ENCODE results near the gene CMSS1.
"Not testable (repeated sequence)": the region's sequence is repeated elsewhere in the genome, so short reads cannot be mapped to it uniquely, and the experiment has no call there.

The CMSS1 gene

DNA sequence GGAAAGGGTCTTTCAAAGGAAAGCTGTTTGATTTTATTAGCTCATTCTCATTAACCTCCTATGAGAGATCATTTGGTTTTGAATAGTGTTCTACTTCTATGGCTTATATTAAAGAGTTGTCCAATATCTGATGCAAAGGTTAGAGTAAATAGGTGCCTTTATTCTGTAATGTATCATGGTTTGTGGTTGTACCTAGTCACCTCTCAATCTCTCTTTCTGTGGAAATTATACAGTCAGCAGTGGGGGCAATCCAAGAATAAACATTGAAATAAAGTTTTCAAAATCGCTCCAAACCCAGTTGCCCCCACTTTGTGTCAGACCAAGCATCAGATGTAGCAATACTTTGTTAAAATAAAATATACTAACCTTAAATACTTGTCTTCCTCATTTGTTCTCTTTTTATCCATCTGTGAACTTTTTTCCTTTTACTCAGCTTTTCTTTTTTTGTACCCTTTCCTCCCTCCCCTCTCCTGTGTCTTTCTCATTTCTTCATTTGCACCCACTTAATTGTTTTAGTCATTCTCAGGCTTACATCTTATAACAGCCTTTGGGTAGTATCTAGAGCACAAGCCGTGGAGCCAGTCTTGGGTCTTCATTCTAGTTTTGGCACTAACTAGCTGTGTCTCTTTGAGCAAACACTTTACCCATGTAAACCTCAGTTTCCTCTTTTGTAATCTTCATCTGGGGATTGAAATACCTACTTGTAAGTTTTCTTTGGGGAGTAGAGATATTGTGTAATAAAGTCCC, 16.7 kb downstream of the CMSS1 start:
- H3K4me1 Mint-ChIP-seq = no peaks in the 10 kb centered on the region
- no peak for DNase-seq (ENCODE audit: low spot score in 2 of 2)
- H3K36me3 Mint-ChIP-seq = no peaks in the 10 kb centered on the region
- ATAC-seq (ENCODE audit: low read depth) = no peak
- H3K4me3 Mint-ChIP-seq = no peak overlapping the region
- no peaks in the 10 kb centered on the region for H3K27me3 Mint-ChIP-seq
- H3K27ac Mint-ChIP-seq = no peak overlapping the region
- H3K9me3 Mint-ChIP-seq = no peaks in the 10 kb centered on the region

DNA sequence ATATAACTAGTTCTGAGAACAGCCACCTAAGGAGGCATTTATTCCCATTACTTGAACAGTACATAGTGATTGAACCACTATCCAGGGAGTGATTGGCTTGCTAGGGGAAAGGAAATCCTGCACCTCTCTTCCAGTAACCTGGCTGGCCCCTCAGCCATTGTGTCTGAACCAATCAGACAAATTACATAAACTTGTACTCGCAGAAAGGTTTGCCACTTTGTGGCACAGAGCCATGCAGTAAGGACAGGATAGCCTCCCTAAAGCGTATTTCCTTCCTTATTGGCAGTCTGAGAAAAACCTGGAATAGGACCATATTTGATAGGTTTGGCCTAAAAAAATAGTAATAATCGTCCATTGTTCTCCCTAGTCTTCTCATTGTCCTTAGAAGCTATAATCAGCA, 19.0 kb downstream of the CMSS1 start:
- no peaks in the 10 kb centered on the region for H3K36me3 Mint-ChIP-seq

DNA sequence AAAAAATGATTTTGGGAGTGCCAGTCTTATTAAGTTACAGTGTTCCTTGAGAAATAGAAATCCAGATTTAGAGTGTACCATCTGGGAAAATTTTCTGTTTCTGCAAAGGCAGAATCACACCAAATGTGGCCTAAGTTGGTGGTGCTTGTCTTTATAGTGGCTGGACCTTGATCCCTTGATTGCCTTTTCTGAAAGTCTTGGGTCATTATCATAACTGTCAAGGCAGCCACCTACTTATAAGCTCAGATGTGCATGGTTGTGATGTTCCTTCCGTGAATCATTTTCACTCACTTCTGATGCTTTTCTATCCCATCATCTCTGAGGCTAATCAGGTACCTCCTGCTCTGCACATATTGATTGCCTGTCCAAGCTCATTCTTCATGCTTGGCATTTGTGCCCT, 20.1 kb downstream of the CMSS1 start:
- Mint-ChIP-seq H3K4me3 (no peak overlapping the region), H3K4me1 (no peaks in the 10 kb centered on the region), H3K36me3 (no peaks in the 10 kb centered on the region), H3K9me3 (no peaks in the 10 kb centered on the region), H3K27ac (no peak overlapping the region), H3K27me3 (no peaks in the 10 kb centered on the region)
- ATAC-seq (ENCODE audit: low read depth) = no peak
- DNase-seq (ENCODE audit: low spot score in 2 of 2) = no peak

More for the DNA sequence above, 19.0 kb downstream of the CMSS1 start:
- H3K4me3 Mint-ChIP-seq = no peak overlapping the region
- no peaks in the 10 kb centered on the region for H3K27me3 Mint-ChIP-seq
- no peaks in the 10 kb centered on the region for H3K9me3 Mint-ChIP-seq
- H3K4me1 Mint-ChIP-seq = no peaks in the 10 kb centered on the region
- DNase-seq (ENCODE audit: low spot score in 2 of 2) = no peak
- H3K27ac Mint-ChIP-seq = no peak overlapping the region
- ATAC-seq (ENCODE audit: low read depth) = no peak

DNA sequence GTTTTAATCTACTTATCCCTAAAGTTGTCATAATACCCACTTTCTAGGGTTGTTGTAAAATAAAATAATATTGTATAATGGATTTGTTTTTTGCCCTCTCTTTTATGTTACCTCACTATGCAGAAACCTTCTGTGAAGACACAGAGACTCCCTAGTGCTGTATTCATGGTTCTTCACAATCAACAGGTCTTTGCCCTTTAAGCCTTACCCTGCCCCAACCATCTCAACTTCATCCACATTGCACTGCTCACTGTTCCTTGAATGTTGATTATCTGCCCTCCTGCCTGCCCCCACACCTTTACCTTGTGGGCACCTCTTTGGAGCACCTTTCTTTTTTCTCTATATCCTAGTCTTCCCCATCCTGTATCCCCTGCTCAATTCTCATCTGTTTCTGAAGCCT, 21.1 kb downstream of the CMSS1 start:
- Mint-ChIP-seq H3K9me3 (no peaks in the 10 kb centered on the region), H3K4me1 (no peaks in the 10 kb centered on the region), H3K27me3 (no peaks in the 10 kb centered on the region), H3K27ac (no peak overlapping the region), H3K36me3 (no peaks in the 10 kb centered on the region), H3K4me3 (no peak overlapping the region)
- ATAC-seq (ENCODE audit: low read depth) (no peak), DNase-seq (ENCODE audit: low spot score in 2 of 2) (no peak)

DNA sequence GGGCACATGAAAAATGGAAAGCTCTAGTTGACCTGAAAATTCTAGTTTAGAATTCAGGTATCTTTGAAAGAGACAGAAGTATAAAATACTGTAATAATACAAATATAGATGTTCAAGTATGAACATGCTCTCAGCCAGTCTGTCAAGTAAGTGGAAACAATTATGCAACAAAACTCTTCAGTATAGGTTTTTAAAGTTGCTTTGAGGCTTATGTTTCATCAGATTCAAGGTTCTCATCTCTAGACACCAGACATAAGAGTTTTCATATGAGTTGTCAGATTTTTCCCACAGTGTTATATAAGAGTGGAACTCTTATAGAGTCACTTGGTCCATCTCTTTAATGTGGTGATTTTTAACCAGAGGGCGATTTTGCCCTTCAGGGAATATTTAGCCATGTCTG, 22.0 kb downstream of the CMSS1 start:
- DNase-seq (ENCODE audit: low spot score in 2 of 2) = no peak
- no peak overlapping the region for H3K4me3 Mint-ChIP-seq
- no peaks in the 10 kb centered on the region for H3K36me3 Mint-ChIP-seq
- no peak overlapping the region for H3K27ac Mint-ChIP-seq
- no peaks in the 10 kb centered on the region for H3K27me3 Mint-ChIP-seq
- no peaks in the 10 kb centered on the region for H3K9me3 Mint-ChIP-seq
- no peak for ATAC-seq (ENCODE audit: low read depth)
- H3K4me1 Mint-ChIP-seq = peaks cover under 1% of the 10 kb centered on the region

DNA sequence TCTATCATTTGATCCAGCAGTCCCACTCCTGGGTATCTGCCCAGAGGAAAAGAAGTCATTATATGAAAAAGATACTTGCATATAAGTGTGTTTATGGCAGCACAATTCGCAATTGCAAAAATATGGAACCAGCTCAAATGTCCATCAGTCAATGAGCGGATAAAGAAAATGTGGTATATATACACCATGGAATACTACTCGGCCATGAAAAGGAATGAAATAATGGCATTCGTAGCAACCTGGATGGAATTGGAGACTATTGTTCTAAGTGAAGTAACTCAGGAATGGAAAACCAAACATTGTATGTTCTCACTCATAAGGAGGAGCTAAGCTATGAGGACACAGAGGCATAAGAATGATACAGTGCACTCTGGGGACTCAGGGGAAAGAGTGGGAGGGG, 24.3 kb downstream of the CMSS1 start:
- not testable (repeated sequence) for H3K9me3 Mint-ChIP-seq; DNase-seq (ENCODE audit: low spot score in 2 of 2); H3K4me1 Mint-ChIP-seq; H3K4me3 Mint-ChIP-seq; H3K36me3 Mint-ChIP-seq; H3K27ac Mint-ChIP-seq; H3K27me3 Mint-ChIP-seq; ATAC-seq (ENCODE audit: low read depth)

DNA sequence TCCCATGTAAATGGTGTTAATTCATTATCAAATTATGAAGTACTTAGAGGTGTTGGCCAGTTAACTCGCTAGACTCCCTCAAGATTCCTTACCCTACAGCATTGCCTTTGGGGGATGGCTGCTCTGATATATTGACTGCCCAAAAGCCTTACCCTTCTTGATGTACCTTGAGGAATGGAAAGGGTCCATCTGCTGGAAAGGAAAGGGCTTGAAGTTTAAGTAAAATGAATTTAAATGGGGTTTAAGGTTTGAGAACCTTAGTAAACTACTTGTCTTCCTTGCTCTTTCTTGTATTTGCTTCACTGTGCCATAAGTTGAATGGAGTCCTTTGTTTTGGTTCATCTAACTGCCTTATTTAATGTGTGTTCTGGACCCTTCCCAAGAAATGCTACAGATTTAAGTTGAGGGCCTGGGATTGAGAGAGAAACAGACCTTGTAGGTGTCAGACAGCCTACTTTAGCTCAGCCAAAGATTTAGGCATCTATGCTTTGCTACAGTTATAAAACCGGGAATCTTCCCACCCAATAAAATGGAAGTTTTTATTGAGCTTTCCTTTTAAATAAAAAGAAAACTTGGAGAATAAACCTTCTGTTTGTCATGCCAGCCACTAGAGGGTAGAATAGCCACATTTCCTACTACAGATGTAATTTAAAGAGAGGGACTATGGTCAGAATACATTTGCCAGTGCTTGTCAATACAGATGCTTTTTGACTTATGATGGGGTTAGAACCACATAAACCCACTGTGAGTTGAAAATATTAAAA, 25.3 kb downstream of the CMSS1 start:
- H3K27ac Mint-ChIP-seq = no peak overlapping the region
- H3K4me3 Mint-ChIP-seq = no peak overlapping the region
- no peaks in the 10 kb centered on the region for H3K9me3 Mint-ChIP-seq
- ATAC-seq (ENCODE audit: low read depth) (peak; percentile 60), DNase-seq (ENCODE audit: low spot score in 2 of 2) (no peak)
- no peaks in the 10 kb centered on the region for H3K27me3 Mint-ChIP-seq
- H3K36me3 Mint-ChIP-seq = no peaks in the 10 kb centered on the region
- peaks cover 11% of the 10 kb centered on the region for H3K4me1 Mint-ChIP-seq

DNA sequence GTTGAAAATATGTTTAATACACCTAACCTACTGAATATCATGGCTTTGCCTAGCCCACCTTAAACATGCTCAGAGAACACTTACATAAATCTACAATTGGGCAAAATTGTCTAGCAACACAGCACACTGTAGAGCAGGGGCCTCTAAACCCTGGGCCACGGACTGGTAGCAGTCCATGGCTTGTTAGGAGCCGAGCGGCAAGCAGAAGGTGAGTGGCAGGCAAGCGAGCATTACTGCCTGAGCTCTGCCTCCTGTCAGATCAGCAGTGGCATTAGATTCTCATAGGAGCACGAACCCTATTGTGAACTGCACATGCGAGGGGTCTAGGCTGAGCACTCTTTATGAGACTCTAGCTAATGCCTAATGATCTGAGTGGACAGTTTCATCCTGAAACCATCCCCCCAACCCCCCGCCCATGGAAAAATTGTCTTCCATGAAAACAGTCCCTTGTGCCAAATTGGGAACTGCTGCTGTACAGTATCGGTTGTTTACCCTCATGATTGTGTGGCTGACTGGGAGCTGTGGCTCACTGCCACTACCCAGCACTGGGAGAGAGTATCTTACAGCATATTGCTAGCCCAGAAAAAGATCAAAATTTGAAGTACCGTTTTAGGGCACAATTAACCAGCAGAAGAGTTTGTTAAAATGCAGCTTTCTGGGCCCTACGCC, 26.1 kb downstream of the CMSS1 start:
- H3K27ac Mint-ChIP-seq = no peak overlapping the region

DNA sequence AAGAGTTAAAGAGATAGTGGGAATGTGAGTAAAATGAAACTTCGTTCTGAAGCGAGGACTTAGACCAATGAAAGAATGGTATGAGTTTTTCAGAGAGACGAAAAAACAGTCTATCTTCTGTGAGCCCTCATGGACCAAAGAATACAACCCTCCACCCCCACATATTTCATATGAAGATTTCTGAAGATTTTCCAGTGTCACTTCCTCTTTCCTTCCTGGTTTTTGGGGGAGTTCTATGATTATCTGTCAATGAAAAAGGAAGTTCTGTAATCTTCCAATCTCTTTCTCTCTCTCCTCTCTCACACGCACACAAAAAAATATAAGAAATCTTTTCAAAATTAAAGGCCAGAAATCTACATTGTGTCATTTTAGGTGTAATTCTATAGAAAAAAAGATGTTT, 27.7 kb downstream of the CMSS1 start:
- no peaks in the 10 kb centered on the region for H3K9me3 Mint-ChIP-seq
- H3K27me3 Mint-ChIP-seq = no peaks in the 10 kb centered on the region
- no peak for DNase-seq (ENCODE audit: low spot score in 2 of 2)
- no peaks in the 10 kb centered on the region for H3K36me3 Mint-ChIP-seq
- ATAC-seq (ENCODE audit: low read depth) = no peak
- no peak overlapping the region for H3K4me3 Mint-ChIP-seq
- peaks cover 19% of the 10 kb centered on the region for H3K4me1 Mint-ChIP-seq
- peak overlapping the region; percentile 81 for H3K27ac Mint-ChIP-seq

More for the DNA sequence above, 26.1 kb downstream of the CMSS1 start:
- Mint-ChIP-seq H3K9me3 (no peaks in the 10 kb centered on the region), H3K4me1 (peaks cover 18% of the 10 kb centered on the region), H3K36me3 (no peaks in the 10 kb centered on the region), H3K4me3 (no peak overlapping the region), H3K27me3 (no peaks in the 10 kb centered on the region)
- DNase-seq (ENCODE audit: low spot score in 2 of 2) (no peak), ATAC-seq (ENCODE audit: low read depth) (no peak)

DNA sequence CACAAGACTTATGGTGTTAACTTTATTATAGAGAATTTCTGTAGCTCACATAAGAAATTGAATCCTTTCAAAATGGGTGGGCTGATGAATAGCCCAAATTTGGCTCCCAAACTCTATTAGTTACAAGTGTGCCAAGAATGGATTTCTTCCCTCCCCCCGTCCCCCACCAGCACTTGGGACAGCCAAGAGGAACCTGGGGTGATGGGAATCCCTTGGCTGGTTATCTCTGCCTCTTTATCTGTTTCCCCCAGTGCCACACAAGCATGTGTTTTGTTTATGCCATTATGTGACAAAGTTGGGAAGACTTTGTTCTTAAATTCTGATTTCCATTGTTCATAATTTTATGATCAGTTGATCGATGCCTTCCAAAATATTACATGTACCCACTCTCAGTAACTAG, 28.3 kb downstream of the CMSS1 start:
- Mint-ChIP-seq H3K36me3 (no peaks in the 10 kb centered on the region), H3K4me3 (no peak overlapping the region), H3K9me3 (no peaks in the 10 kb centered on the region)

DNA sequence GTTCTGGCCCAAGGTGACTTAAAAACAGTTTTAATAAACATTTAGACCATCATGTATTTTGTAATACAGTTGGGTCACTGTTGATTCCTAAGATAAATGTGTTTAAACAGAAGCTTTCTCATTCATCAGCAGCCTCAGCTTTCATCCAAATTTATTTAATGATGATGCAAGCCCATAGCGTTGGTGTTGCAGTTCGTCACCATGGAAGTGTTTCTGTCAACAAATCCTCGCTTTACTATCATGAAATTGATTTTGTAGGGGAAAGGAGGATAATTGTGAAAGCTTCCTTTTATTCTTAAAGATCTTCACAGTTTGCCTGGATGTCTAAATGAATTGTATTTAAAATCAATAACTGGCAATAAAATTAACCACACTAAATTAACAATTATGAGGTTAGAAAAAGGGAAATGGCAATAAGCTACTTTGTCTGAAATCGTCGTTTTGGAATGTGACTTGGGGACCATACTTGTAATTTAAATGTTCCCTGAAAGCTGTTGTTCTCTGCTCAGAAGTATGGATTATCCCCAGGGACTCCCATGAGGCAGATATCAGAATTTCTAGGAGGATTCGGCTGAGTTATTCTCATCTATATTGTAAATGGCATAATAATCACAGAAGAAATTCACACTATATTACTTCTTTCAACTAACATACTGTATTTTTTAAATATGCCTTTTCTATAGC, 29.0 kb downstream of the CMSS1 start:
- H3K9me3 Mint-ChIP-seq = no peaks in the 10 kb centered on the region
- no peaks in the 10 kb centered on the region for H3K27me3 Mint-ChIP-seq
- DNase-seq (ENCODE audit: low spot score in 2 of 2) (no peak), ATAC-seq (ENCODE audit: low read depth) (no peak)
- H3K4me1 Mint-ChIP-seq = peaks cover 19% of the 10 kb centered on the region
- H3K4me3 Mint-ChIP-seq = no peak overlapping the region
- no peaks in the 10 kb centered on the region for H3K36me3 Mint-ChIP-seq
- peak overlapping the region; percentile 45 for H3K27ac Mint-ChIP-seq

More for the DNA sequence above, 28.3 kb downstream of the CMSS1 start:
- peaks cover 19% of the 10 kb centered on the region for H3K4me1 Mint-ChIP-seq
- peak overlapping the region; percentile 45 for H3K27ac Mint-ChIP-seq
- H3K27me3 Mint-ChIP-seq = no peaks in the 10 kb centered on the region
- no peak for ATAC-seq (ENCODE audit: low read depth)
- no peak for DNase-seq (ENCODE audit: low spot score in 2 of 2)

DNA sequence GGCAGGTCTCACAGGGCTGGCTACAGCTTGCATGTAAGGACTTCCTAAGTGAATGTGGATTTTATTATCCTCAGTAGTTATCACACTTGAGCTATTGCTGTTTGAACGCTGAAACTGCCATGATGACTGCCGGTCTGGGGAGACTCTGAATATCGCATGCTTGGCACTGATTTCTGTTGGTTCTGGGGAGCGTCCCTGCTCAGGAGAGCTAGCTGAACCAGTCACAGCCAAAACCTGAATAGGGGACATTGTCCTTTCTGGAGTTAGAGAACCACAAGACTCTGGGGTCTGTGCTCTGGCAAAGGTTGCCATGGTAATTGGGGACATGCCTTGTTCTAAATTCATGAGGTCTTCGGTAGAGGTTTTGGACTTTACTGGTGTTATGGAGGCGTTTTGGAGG, 30.8 kb downstream of the CMSS1 start:
- Mint-ChIP-seq H3K4me3 (no peak overlapping the region), H3K9me3 (no peaks in the 10 kb centered on the region), H3K36me3 (no peaks in the 10 kb centered on the region), H3K27ac (peak overlapping the region; percentile 16), H3K4me1 (peaks cover 19% of the 10 kb centered on the region), H3K27me3 (no peaks in the 10 kb centered on the region)
- no peak for ATAC-seq (ENCODE audit: low read depth)
- no peak for DNase-seq (ENCODE audit: low spot score in 2 of 2)

DNA sequence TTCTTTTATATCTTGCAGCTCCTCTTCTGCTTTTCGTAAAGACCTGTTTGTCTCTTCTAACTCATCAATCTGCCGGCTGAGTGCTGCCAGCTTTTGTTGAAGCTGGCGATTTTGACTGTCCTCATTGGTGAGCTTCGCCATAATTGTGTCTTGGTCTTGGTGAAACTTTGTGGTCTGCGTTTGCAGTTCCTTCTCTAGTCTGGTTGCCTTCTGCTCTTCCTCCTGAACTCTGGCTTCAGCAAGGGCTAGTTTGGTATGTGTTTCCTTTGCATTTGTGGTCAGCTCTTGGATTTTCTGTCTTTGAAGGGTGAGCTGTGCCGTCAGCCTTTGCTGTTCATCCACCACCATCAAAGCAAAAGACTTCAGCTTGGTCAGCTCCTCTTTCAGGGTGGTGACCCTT, 32.9 kb downstream of the CMSS1 start:
- Mint-ChIP-seq H3K4me3 (no peak overlapping the region), H3K4me1 (peaks cover 9% of the 10 kb centered on the region), H3K36me3 (no peaks in the 10 kb centered on the region), H3K9me3 (no peaks in the 10 kb centered on the region), H3K27me3 (no peaks in the 10 kb centered on the region), H3K27ac (no peak overlapping the region)
- ATAC-seq (ENCODE audit: low read depth) = no peak
- no peak for DNase-seq (ENCODE audit: low spot score in 2 of 2)

DNA sequence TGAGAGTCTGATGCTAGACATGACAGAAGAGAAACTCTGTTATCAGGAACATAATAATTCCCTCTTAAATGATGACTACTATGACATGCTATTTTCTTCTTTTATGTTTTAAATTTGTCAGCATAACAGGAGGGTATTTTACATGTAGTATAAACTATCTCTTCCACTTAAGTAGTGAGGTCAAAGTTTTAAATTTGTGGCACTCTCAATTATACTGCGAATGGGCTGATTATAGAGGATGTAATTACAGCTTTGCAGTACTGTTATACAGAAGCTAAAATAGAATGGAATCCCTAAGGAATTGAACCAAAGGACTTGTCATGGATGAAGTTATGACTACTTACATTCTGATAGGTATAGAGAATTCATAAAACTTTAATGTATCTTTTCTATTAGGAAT, 34.3 kb downstream of the CMSS1 start:
- ATAC-seq (ENCODE audit: low read depth) (no peak), DNase-seq (ENCODE audit: low spot score in 2 of 2) (no peak)
- Mint-ChIP-seq H3K27me3 (no peaks in the 10 kb centered on the region), H3K36me3 (peaks cover 3% of the 10 kb centered on the region), H3K4me3 (no peak overlapping the region), H3K27ac (no peak overlapping the region), H3K4me1 (peaks cover 11% of the 10 kb centered on the region), H3K9me3 (no peaks in the 10 kb centered on the region)

Data from memory B cell (primary cell).